A549 (cell line): Measurements from ENCODE around the gene RRP9. TPM values are rescaled to one million over a fixed set of nuclear protein-coding genes. Genes with fewer than 3 reads are reported as not detected.
"Not testable (repeated sequence)": the region's sequence is repeated elsewhere in the genome, so short reads cannot be mapped to it uniquely, and the experiment has no call there.

ENCODE experiments used
- ATAC-seq, 2 experiments: fragments of 200-7000 bp in 1 of 2; fragments of >200 bp in 1 of 2; cut with Nextera tagmentation in 1 of 2; cut with Tn5 transposase in 1 of 2; 3 replicates each; pipeline versions ENCODE4 v1.8.0 to v1.9.1; 2018 to 2020; ENCODE audit warnings: mild to moderate bottlenecking in 1 of 2, moderate library complexity in 1 of 2
- CTCF ChIA-PET: fragments of 300-600 bp; sonication (Branson Sonifier 250); formaldehyde crosslinking; extraction: SDS; loops from one replicate; lab custom pipeline; 2021; ENCODE audit warnings: antibody characterized with exemption, inconsistent platforms; lab: Yijun Ruan, JAX
- POLR2A ChIA-PET: fragments of 350-600 bp; formaldehyde crosslinking; extraction: SDS; loops from one replicate; lab custom pipeline; 2021; ENCODE audit warnings: antibody characterized with exemption, inconsistent platforms; lab: Yijun Ruan, JAX
- DNase-seq, 2 experiments: peaks; one replicate each; pipeline versions ENCODE4 v3.0.0 to v3.0.0-alpha.2; 2011 to 2016; ENCODE audit warnings: low read depth in 1 of 2, low spot score in 1 of 2
- FAIRE-seq: peaks from 2 replicates; lab custom pipeline; 2011; peaks lifted over from hg19 to GRCh38; lab: Jason Lieb, UNC
- H3K27ac ChIP-seq, 2 experiments: fragments of >200 bp; sonication (Bioruptor Twin); formaldehyde crosslinking; 3 replicates each; pipeline ENCODE4 v1.5.1; 2016 to 2017
- H3K4me1 ChIP-seq: fragments of >200 bp; sonication (Bioruptor Twin); formaldehyde crosslinking; 3 replicates; pipeline ENCODE4 v1.6.1; 2016
- H3K4me2 ChIP-seq: fragments of >200 bp; sonication (Bioruptor Twin); formaldehyde crosslinking; 3 replicates; pipeline ENCODE4 v1.6.1; 2016
- H3K4me3 ChIP-seq: fragments of >200 bp; sonication (Bioruptor Twin); formaldehyde crosslinking; 3 replicates; pipeline ENCODE4 v1.5.1; 2016
- H3K9me3 ChIP-seq: fragments of >200 bp; sonication (Bioruptor Twin); formaldehyde crosslinking; 3 replicates; pipeline ENCODE4 v1.6.1; 2016
- ATOH8 ChIP-seq: fragments of 250-450 bp; sonication (Bioruptor Pico); IDR thresholded peaks from 2 replicates; pipeline ENCODE4 v1.5.0; 2020; ENCODE audit warnings: low read depth, mild to moderate bottlenecking, moderate library complexity
- CBX2 ChIP-seq: fragments of 200-600 bp; sonication (generic); IDR thresholded peaks from 2 replicates; pipeline ENCODE4 v1.6.1; 2016; ENCODE audit warnings: low read depth, mild to moderate bottlenecking, borderline replicate concordance
- CHD2 ChIP-seq: fragments of 150-350 bp; IDR thresholded peaks from 2 replicates; pipeline ENCODE4 v1.6.1; 2014; ENCODE audit warnings: low read length; ENCODE audit not compliant: partially characterized antibody
- CHD4 ChIP-seq: fragments of 200-600 bp; sonication (generic); IDR thresholded peaks from 2 replicates; pipeline ENCODE4 v1.6.1; 2016; ENCODE audit warnings: antibody characterized with exemption, mild to moderate bottlenecking, borderline replicate concordance
- EHMT2 ChIP-seq: fragments of 200-600 bp; sonication (generic); IDR thresholded peaks from 2 replicates; pipeline ENCODE4 v1.6.1; 2016; ENCODE audit warnings: antibody characterized with exemption, low read depth, mild to moderate bottlenecking, moderate library complexity
- EP300 ChIP-seq, 2 experiments: fragments of >200 bp; sonication (Bioruptor Twin); formaldehyde crosslinking; IDR thresholded peaks; 2 replicates in 1 of 2; 3 replicates in 1 of 2; pipeline ENCODE4 v1.6.1; 2016 to 2017
- KDM1A ChIP-seq: fragments of 200-600 bp; sonication (generic); IDR thresholded peaks from 2 replicates; pipeline ENCODE4 v1.6.1; 2016; ENCODE audit warnings: low read depth, mild to moderate bottlenecking
- MAFK ChIP-seq: fragments of 450-650 bp; IDR thresholded peaks from 2 replicates; pipeline ENCODE4 v1.6.1; 2014; ENCODE audit not compliant: partially characterized antibody
- POLR2AphosphoS2 ChIP-seq: conservative IDR thresholded peaks from 2 replicates; pipeline ENCODE4 v1.6.1; 2012; ENCODE audit warnings: low read length, improper control_type of control experiment, inconsistent platforms
- REST ChIP-seq: fragments of 200-600 bp; sonication (generic); IDR thresholded peaks from 2 replicates; pipeline ENCODE4 v1.6.1; 2016; ENCODE audit warnings: antibody characterized with exemption, mild to moderate bottlenecking, moderate library complexity
- SMC3 ChIP-seq: fragments of >200 bp; sonication (Bioruptor Twin); formaldehyde crosslinking; IDR thresholded peaks from 3 replicates; pipeline ENCODE4 v1.6.1; 2018; ENCODE audit warnings: inconsistent platforms
- TP53 ChIP-seq: fragments of 250-450 bp; sonication (Bioruptor Pico); IDR thresholded peaks from 2 replicates; pipeline ENCODE4 v1.5.0; 2021; ENCODE audit warnings: mild to moderate bottlenecking, moderate library complexity
- ZFP36 ChIP-seq: fragments of 450-650 bp; IDR thresholded peaks from 2 replicates; pipeline ENCODE4 v1.6.1; 2014; ENCODE audit warnings: borderline replicate concordance; ENCODE audit not compliant: partially characterized antibody
- ZSCAN20 ChIP-seq: fragments of 250-450 bp; sonication (Bioruptor Pico); IDR thresholded peaks from 2 replicates; pipeline ENCODE4 v1.8.0; 2022; ENCODE audit warnings: mild to moderate bottlenecking, moderate library complexity
- WGBS: methylation state at CpG from one replicate; pipeline ENCODE4 v1.1.6; 2017; ENCODE audit errors: missing lambda C conversion rate; 5-methylcytosine and 5-hydroxymethylcytosine counted together
- polyA plus RNA-seq, 4 experiments: library from polyadenylated mRNA; depleted of rRNA in 3 of 4; stranded (reverse); fragments of >200 nt; fragmentation: RNase III in 1 of 4; extraction: RNeasy Plus Mini Kit Qiagen cat#74134 plus additional on column Dnase treatment in 1 of 4; gene quantifications; 2 replicates in 3 of 4; 3 replicates in 1 of 4; pipeline ENCODE4 v1.2.3, GENCODE V29; 2011 to 2017

The RRP9 gene
- polyA plus RNA-seq, 2 of the 4 experiments (the other 2 are of a cell fraction): 17.0 to 34.3 TPM

- ATAC-seq (no peak), DNase-seq (no peak), FAIRE-seq (no peak)
- ChIA-PET CTCF (interaction anchor here (0.6 to 3.6 kb wide), 2 partner anchors 12 to 44 kb away, joined by 4 to 22 read pairs; partner anchors contain the start of genes ABHD14A, PARP3 and RRP9), POLR2A (no interaction called here)
- no peak for TF ChIP-seq MAFK
- no peak for TF ChIP-seq CBX2
- no peak for TF ChIP-seq REST
- no peak for TF ChIP-seq TP53 (CRISPR knock-in tag)
- TF ChIP-seq CHD2: no peak
- no peak overlapping the region for H3K27ac ChIP-seq
- no peak overlapping the region for H3K4me2 ChIP-seq
- H3K4me3 ChIP-seq: no peak overlapping the region
- no peaks in the 10 kb centered on the region for H3K9me3 ChIP-seq
- no peaks in the 10 kb centered on the region for H3K4me1 ChIP-seq
- WGBS: 86% methylated on average over 1 of the region's 1 CpG
These were observed 11.3 kb downstream of the RRP9 start for GRCh38 chr3:51930439-51930838.

- WGBS: 76% methylated on average over 5 of the region's 5 CpGs
- no peak overlapping the region for H3K27ac ChIP-seq
- CTCF ChIA-PET: no interaction called here
- TF ChIP-seq EHMT2 (0 out of 2 replicates have a peak, but pooled peaks have one; percentile 27), POLR2AphosphoS2 (no peak), ZSCAN20 (CRISPR knock-in tag) (no peak), ATOH8 (CRISPR knock-in tag) (no peak), CHD4 (no peak), REST (peak; percentile 84), SMC3 (no peak), KDM1A (no peak), EP300 (IDR thresholded peaks at IDR 0.05) (no peak), ZFP36 (no peak)
- no peaks in the 10 kb centered on the region for H3K9me3 ChIP-seq
- POLR2A ChIA-PET: no interaction called here
- no peak overlapping the region for H3K4me3 ChIP-seq
- FAIRE-seq (no peak), ATAC-seq (peak; percentile 47 to 58; a peak in 3 of 6 replicates), DNase-seq (no peak)
- no peak overlapping the region for H3K4me2 ChIP-seq
- H3K4me1 ChIP-seq: no peaks in the 10 kb centered on the region
These were observed 12.2 kb downstream of the RRP9 start for GRCh38 chr3:51929420-51930003.

GRCh38 chr3:51928981-51929380 is 12.7 kb downstream of the RRP9 start:
- H3K9me3 ChIP-seq, FAIRE-seq, POLR2A ChIA-PET, H3K4me1 ChIP-seq, H3K27ac ChIP-seq, H3K4me3 ChIP-seq, H3K4me2 ChIP-seq, DNase-seq, ATAC-seq: not testable (repeated sequence)
- CTCF ChIA-PET: interaction anchor here (0.6 kb wide), 1 partner anchor 113 kb away, joined by 4 read pairs; no protein-coding TSS in a partner anchor
- WGBS: 100% methylated on average over 1 of the region's 3 CpGs
